GM19238 (cell line): Measurements from ENCODE around the gene MARK1.

Experiments used
- DNase-seq: peaks from one replicate; pipeline ENCODE4 v3.0.0; 2011; ENCODE audit warnings: low spot score; ENCODE audit not compliant: insufficient read length

MARK1 gene

DNA sequence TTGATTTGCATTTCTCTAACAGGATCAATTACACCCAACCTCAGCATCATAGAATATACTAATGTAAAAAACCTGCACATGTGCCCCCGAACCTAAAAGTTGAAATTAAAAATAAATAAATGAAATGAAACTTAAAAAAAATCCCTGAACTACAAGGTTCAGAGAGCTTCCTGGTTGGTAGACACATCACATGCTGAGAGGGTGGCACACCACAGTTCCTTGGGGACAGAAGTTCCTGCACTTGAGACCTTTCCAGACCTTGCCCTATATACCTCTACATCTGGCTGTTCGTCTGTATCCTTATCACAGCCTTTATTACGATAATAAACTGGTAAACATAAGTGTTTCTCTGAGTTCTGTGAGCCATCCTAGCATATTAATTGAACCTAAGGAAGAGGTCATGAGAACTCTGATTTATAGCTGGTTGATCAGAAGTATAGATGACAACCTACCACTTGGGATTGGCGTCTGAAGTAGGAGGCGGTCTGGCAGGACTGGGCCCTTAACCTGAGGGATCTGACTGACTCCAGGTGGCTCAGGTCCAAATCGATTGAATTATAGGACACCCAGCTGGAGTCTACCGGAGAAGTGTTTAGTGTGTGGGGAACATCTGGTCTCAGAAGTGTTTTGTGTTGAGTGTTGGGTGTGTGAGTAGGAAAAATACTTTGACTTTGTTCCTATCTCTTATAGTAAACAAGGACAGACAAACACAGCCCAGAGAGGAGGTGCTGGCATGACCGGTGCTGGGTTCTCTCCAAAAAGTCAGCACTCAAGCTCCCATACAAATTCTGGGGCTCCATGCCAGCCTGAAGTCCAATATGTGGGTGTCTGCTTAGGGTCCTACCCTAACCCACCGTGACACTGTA is 181.2 kb downstream of the MARK1 start:
- DNase-seq = no peak

DNA sequence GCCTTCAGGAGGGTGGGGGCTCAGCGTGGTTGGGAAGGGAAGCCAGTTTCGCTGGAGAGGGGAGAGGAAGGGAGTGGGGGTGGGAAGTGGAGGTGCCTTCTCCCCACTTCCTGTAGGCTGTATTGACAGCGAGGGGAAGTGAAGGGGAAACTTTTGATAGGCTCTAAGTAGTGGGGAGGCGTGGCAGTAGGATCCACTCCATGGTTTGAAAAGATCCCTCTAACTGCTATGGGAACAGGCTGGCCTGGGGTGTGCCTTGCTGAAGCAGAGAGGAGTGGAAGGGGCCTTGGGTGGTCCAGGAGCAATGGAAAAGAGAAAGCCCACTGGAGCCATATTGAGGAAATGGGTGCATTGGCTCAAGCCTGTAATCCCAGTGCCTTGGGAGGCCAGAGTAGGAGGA is 182.4 kb downstream of the MARK1 start:
- no peak for DNase-seq

DNA sequence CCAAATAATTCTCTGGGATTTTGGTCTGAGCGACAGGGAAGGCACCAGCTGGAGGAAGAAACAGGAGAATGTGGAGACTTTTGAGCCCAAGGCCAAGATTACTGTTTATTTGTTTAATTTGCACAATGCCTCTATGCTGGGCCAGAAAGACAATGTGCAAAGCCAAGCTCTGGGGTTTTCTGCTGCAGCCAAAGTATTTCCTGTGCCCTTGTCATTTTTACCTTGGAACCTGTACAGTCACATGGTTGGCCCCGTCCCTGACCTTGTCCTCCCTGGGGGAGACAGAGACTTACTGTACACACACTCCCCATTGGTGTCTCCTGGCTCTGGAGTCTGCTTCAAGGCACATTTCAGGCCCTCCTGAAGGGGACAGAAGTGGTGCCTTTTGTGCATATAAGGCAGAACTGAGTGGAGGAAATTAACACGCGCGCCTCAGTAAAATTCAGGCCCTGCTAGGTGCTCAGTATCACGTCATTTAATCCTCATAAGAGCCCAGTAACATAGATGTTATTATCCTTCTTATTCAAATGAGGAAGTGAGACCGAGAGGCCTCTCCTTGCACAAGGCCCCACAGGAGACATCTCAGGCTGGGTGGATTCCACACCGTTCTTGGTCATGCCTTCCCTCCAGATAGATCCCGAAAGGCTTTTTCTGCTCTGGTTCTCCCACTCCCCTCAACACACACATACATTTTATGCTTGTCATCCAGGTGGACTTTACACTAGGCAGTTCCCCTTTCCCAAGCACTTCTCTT is 183.3 kb downstream of the MARK1 start:
- DNase-seq = no peak
